ENCODE results near the gene GAL3ST1.

GRCh38 chr22:30614268-30614667 lies 39.8 kb upstream of the GAL3ST1 start:
- TF ChIP-seq, protein P1, sequence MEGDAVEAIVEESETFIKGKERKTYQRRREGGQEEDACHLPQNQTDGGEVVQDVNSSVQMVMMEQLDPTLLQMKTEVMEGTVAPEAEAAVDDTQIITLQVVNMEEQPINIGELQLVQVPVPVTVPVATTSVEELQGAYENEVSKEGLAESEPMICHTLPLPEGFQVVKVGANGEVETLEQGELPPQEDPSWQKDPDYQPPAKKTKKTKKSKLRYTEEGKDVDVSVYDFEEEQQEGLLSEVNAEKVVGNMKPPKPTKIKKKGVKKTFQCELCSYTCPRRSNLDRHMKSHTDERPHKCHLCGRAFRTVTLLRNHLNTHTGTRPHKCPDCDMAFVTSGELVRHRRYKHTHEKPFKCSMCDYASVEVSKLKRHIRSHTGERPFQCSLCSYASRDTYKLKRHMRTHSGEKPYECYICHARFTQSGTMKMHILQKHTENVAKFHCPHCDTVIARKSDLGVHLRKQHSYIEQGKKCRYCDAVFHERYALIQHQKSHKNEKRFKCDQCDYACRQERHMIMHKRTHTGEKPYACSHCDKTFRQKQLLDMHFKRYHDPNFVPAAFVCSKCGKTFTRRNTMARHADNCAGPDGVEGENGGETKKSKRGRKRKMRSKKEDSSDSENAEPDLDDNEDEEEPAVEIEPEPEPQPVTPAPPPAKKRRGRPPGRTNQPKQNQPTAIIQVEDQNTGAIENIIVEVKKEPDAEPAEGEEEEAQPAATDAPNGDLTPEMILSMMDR (IDR thresholded peaks at IDR 0.05), result no peak
- TF ChIP-seq EP300 (IDR thresholded peaks at IDR 0.05), result no peak
- no peak for TF ChIP-seq POLR2A (IDR thresholded peaks at IDR 0.05)
- TF ChIP-seq POLR2AphosphoS5 (IDR thresholded peaks at IDR 0.05), result no peak
